AG09309 (cell line): ENCODE measurements around the gene DOK7.

Source experiments
- DNase-seq: peaks from one replicate; pipeline ENCODE4 v3.0.0-alpha.2; 2010; ENCODE audit warnings: low read depth
- H3K4me3 ChIP-seq: 2 replicates; pipeline ENCODE4 v1.5.1; 2011; ENCODE audit warnings: mild to moderate bottlenecking, low read depth, low read length, moderate library complexity; ENCODE audit not compliant: control insufficient read depth
- TF ChIP-seq, protein P1 (sequence below): IDR thresholded peaks from 2 replicates; pipeline ENCODE4 v1.5.1; 2011; ENCODE audit warnings: mild to moderate bottlenecking, low read depth, low read length, inconsistent platforms; ENCODE audit not compliant: insufficient read depth, control insufficient read depth; ENCODE audit errors: missing control alignments

DOK7 gene

DNA sequence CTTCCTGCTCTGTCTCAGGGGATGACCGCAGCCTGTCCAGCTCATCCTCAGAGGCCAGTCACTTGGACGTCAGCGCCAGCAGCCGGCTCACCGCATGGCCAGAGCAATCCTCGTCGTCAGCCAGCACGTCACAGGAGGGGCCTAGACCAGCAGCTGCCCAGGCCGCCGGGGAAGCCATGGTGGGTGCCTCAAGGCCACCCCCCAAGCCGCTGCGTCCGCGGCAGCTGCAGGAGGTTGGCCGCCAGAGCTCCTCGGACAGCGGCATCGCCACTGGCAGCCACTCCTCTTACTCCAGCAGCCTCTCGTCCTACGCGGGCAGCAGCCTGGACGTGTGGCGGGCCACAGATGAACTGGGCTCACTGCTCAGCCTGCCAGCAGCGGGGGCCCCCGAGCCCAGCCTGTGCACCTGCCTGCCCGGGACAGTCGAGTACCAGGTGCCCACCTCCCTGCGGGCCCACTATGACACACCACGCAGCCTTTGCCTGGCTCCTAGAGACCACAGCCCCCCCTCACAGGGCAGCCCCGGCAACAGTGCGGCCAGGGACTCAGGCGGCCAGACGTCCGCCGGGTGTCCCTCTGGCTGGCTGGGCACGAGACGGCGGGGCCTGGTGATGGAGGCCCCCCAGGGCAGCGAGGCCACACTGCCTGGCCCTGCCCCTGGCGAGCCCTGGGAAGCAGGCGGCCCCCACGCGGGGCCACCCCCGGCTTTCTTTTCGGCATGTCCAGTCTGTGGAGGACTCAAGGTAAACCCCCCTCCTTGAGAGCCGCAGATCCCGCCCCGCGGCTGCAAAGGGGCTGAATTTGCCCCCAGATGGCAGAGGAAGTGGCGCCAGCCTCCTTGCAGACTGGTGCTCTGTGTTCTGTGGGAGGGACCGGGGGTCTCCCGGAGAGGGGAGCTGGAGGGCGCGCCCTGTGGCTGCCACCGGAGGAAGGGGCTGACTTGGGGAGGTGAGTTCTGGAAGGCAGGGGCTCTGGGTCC, 29.9 kb downstream of the DOK7 start:
- DNase-seq, result no peak
- H3K4me3 ChIP-seq, result no peak overlapping the region
- TF ChIP-seq, protein P1, sequence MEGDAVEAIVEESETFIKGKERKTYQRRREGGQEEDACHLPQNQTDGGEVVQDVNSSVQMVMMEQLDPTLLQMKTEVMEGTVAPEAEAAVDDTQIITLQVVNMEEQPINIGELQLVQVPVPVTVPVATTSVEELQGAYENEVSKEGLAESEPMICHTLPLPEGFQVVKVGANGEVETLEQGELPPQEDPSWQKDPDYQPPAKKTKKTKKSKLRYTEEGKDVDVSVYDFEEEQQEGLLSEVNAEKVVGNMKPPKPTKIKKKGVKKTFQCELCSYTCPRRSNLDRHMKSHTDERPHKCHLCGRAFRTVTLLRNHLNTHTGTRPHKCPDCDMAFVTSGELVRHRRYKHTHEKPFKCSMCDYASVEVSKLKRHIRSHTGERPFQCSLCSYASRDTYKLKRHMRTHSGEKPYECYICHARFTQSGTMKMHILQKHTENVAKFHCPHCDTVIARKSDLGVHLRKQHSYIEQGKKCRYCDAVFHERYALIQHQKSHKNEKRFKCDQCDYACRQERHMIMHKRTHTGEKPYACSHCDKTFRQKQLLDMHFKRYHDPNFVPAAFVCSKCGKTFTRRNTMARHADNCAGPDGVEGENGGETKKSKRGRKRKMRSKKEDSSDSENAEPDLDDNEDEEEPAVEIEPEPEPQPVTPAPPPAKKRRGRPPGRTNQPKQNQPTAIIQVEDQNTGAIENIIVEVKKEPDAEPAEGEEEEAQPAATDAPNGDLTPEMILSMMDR, result no peak

DNA sequence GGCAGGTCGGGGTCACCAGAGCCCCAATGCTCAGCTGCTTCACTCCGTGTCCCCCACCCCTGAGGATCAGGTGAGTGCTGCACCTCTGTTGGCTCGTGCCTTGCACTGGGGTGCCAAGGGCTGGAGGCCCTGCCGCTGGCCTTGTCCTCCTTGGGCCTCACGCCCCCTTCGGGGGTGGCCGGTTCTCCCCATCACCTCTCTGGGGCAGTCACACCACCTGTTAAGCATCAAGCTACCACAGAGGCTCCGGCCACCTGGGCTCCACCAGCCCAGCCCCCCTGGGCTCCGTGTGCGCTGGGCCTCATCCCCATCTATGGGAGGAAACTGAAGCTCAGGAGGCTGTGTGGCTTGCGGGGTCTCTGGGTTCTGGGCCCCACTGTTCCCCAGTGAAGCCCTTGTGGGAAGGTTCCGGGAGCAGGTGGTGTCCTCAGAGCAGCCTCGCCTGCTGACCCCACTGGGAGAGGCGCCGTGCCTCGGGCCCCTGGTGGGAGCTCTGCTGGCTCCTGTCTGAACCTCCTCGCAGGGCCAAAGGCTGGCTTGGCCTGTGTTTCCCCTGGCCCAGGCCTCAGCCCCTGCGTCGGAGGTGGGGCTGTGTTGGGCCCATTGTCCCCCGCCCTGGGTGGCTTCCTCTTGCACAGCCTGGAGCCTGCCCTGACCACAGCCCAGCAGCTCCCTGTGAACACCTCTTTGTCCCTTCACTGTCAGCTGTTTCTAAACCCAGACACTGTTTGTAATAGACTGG, 30.8 kb downstream of the DOK7 start:
- no peak overlapping the region for H3K4me3 ChIP-seq
- DNase-seq, result no peak
- TF ChIP-seq, protein P1, result no peak

DNA sequence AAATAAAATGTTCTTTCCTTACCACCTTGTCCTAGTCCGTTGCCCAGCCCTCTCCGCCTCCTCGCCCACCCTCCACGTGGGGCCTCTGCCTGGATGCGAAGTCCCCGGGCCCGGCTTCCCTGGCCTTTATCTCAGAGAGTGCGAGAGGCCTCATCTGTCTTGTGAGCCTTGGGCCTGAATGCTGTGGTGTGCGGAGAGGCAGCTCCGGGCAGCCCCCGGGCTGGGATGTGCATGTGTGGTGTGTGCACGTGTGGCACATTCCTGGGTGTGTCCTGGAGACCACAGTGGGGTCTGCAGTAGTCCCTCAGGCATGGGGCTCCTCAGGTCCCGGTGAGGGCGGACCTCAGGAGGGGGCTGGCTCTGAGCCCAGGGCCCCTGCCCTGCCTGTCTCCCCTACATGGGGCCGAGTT, 31.4 kb downstream of the DOK7 start:
- TF ChIP-seq, protein P1, result no peak
- DNase-seq, result no peak
- no peak overlapping the region for H3K4me3 ChIP-seq

DNA sequence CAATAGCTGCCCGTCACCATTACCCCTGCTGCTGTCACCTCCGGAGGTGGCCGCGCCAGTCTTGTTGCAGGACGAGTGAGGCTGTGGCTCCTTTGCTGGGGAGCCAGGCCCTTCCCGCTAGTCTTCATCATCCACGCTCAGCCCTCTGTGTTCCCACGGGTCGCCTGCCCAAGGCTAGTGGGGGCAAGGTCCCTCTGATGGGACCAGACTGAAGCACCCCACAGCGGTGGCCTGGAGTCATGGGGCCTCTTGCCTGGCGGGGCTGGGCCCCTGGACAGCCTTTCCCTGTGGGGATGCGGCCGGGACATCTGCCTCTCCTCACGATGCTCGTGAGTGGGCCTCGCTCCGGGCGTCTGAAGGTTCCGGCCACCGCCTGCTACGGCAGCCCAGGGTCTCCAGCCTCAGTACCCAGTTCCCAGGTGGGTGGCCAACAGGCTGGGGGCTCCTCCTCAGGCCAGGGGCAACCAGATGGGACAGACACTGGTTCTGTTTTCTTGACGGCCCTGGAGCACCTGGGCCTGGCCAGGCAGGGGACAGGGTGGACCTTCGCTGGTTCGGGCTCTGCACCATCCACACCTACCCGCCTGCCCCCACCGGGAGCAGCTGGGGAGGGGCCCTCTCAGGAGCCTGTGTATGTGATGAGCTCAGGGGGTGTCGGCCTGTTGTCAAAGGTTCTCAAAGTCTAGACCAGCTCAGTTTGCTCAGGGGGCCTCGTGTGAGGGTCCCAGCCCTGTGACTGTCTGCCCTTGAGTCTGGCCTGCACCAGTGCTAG, 32.3 kb downstream of the DOK7 start:
- no peak overlapping the region for H3K4me3 ChIP-seq
- TF ChIP-seq, protein P1, result no peak
- no peak for DNase-seq

DNA sequence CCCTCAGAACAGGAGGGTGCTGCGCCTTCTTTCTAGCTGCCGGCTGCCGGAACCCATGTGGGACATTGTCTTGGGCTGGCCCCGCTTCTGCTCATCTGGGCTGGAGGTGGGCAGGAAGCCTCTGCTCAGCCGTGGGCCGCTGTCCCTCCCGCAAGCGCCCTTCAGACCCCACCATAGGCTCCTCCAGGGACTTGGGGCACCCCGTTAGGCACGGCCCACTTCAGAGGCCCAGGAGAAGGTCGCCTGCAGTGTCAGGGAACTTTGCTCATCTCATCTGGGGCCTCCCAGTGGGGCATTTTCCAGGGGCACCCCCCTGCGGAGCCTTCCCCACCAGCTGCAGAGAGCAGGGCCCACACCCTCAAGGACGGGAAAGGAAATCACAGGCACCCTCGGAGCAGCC, 32.9 kb downstream of the DOK7 start:
- no peak for DNase-seq
- no peak overlapping the region for H3K4me3 ChIP-seq
- TF ChIP-seq, protein P1, result no peak

DNA sequence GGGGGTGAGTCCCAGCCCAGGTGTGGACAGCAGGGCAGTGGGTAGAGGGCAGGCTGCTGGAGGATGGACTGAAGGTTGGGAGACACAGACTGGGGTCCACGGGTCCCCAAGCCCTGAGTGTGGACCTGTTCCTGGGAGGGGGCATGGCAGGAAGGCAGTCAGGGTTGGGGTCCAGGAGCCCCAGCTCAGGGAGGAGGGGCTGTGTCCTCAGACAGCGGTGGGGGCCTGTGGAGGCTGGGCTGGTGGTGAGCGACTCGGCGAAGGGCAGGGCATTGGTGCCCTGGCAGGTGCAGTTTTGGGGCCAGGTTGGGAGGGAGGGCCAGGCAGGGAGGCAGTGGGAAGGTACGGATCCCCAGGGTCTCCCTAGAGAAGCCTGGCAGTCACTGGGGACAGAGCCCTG, 34.0 kb downstream of the DOK7 start:
- TF ChIP-seq, protein P1, result no peak
- no peak overlapping the region for H3K4me3 ChIP-seq
- DNase-seq, result no peak
